NCI-H82 (cell line): Measurements from ENCODE around the gene AVP.
"Not testable (repeated sequence)": the region's sequence is repeated elsewhere in the genome, so short reads cannot be mapped to it uniquely, and the experiment has no call there.

ENCODE experiments used
- DNase-seq: peaks from one replicate; lab custom pipeline; 2025; lab: John Stamatoyannopoulos, UW

Gene AVP

GRCh38 chr20:3082955-3083952 lies 1.3 kb downstream of the AVP start:
- DNase-seq, result no peak

GRCh38 chr20:3082306-3082951 lies 2.1 kb downstream of the AVP start:
- peak; percentile 29 for DNase-seq

- no peak for DNase-seq
Observed at GRCh38 chr20:3081641-3082040, 2.9 kb downstream of the AVP start.

GRCh38 chr20:3080939-3081388 lies 3.6 kb downstream of the AVP start:
- no peak for DNase-seq

GRCh38 chr20:3077618-3078134 lies 6.8 kb downstream of the AVP start:
- no peak for DNase-seq

GRCh38 chr20:3075315-3075714 lies 9.2 kb downstream of the AVP start:
- DNase-seq, result not testable (repeated sequence)

GRCh38 chr20:3074812-3075211 lies 9.7 kb downstream of the AVP start:
- DNase-seq, result no peak

- DNase-seq, result not testable (repeated sequence)
Observed at GRCh38 chr20:3073251-3073643, 11.3 kb downstream of the AVP start.

- no peak for DNase-seq
Observed at GRCh38 chr20:3072530-3073250, 11.8 kb downstream of the AVP start.

- peak; percentile 53 for DNase-seq
Observed at GRCh38 chr20:3071610-3072529, 12.7 kb downstream of the AVP start, which contains the start of gene OXT. Gene OXT (plus strand): TSS chr20:3071620. CDS start chr20:3071656, 36 bp downstream.

- no peak for DNase-seq
Observed at GRCh38 chr20:3071266-3071609, 13.3 kb downstream of the AVP start.

- no peak for DNase-seq
Observed at GRCh38 chr20:3070725-3071124, 13.8 kb downstream of the AVP start.

GRCh38 chr20:3068986-3069900 lies 15.3 kb downstream of the AVP start:
- DNase-seq, result peak; percentile 24

- DNase-seq, result no peak
Observed at GRCh38 chr20:3068075-3068474, 16.4 kb downstream of the AVP start.

GRCh38 chr20:3067139-3068014 lies 17.1 kb downstream of the AVP start:
- no peak for DNase-seq

GRCh38 chr20:3064119-3064518 lies 20.4 kb downstream of the AVP start:
- not testable (repeated sequence) for DNase-seq

GRCh38 chr20:3059489-3059888 lies 25.0 kb downstream of the AVP start:
- DNase-seq, result no peak

GRCh38 chr20:3051385-3052019 lies 33.0 kb downstream of the AVP start:
- no peak for DNase-seq
